Uterus (tissue), 2 donors: ENCODE results near the gene MVB12A.

ENCODE experiments used
- CTCF ChIP-seq, 4 experiments: fragments of 200-600 bp in 2 of 4; fragments of 450-650 bp in 2 of 4; sonication (generic) in 2 of 4; IDR thresholded peaks; one replicate each; pipeline ENCODE4 v1.5.1; 2016 to 2019; ENCODE audit warnings: antibody characterized with exemption in 4 of 4, mild to moderate bottlenecking in 2 of 4, moderate library complexity in 1 of 4
- POLR2A ChIP-seq, 2 donors: fragments of 450-650 bp; IDR thresholded peaks; one replicate each; pipeline ENCODE4 v1.6.1; 2016; ENCODE audit warnings: antibody characterized with exemption in 2 of 2, mild to moderate bottlenecking in 1 of 2, moderate library complexity in 1 of 2

- TF ChIP-seq CTCF (IDR thresholded peaks at IDR 0.05) (no peak), POLR2A (IDR thresholded peaks at IDR 0.05) (no peak)
Measured at GRCh38 chr19:17454576-17455071, 34.8 kb downstream of the MVB12A start.
